HG02973 (cell line): ENCODE data around the gene ENPP6.
"Not testable (repeated sequence)": the region's sequence is repeated elsewhere in the genome, so short reads cannot be mapped to it uniquely, and the experiment has no call there.

Experiments used
- ATAC-seq: cut with Tn5 transposase; IDR thresholded peaks from one replicate; pipeline ENCODE4 v1.9.1; 2021; ENCODE audit warnings: moderate library complexity; ENCODE audit not compliant: unreplicated experiment

ENPP6 gene

DNA sequence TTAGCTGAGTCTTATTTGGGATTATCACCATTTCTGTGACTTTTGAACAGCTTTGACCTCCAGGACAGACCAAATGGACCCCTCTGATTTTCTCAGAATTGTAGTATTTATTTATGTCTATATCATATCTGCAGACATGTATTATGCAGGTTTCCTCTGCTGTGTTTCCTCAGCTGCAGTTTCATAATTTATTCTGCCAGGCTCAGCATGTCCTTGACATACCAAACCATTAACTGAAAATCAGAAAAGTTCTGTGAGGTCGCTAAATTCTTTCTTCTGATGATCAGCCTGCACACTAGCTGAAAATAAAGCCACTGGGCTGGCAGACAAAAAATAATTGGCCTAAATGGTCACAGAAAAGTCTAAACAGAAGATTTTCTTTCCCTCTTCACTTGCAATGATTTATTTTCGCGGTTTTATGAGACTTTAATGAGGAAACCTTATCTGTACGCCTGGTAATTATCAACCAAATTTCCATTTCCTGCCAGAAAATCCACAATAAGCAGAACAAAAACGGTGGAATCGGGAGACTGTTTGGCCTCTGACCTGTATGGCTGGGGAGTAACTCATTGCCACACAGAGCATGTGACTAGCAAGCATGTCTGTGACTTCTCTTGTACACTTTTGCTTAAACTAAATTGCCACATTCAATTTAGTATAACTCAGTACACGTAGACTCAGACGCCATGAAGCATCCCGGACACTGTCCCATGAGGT lies 150.9 kb downstream of the ENPP6 start:
- ATAC-seq, result no peak

DNA sequence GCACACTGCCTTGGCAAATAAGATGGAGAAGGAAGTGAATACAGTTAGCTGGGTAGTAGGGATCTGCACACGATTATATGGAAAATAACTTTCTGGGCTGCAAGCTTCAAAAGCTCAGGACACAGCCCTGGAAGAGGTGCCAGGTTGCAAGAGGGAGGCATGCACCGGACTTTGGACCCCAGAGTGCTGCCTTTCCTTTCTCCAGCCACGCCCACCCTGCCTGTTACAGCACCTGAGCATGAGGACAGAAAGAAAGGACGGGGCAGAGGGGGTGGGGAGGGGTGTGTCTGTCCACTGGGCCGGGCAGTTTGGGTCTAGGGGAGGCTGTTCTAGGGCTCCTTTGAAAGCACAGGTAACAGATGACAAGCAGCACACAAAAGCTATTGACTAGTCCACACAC lies 152.8 kb downstream of the ENPP6 start:
- no peak for ATAC-seq

DNA sequence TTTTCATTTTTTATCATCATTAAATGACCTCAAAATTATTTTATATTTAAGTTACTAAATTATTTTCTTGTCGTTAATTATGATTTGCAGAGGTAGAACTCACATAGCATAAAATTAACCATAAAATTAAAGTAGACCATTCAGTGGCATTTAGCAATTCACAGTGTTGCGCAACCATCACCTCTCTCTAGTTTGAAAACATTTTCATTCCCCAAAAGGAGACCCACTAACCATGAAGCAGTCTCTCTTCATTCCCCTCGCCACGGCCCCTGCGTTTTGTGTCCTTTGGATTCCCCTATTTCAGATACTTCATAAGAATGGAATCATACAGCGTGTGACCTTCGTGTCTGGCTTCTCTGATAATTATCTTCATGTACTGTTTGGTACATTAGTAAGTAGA lies 154.9 kb downstream of the ENPP6 start:
- no peak for ATAC-seq

DNA sequence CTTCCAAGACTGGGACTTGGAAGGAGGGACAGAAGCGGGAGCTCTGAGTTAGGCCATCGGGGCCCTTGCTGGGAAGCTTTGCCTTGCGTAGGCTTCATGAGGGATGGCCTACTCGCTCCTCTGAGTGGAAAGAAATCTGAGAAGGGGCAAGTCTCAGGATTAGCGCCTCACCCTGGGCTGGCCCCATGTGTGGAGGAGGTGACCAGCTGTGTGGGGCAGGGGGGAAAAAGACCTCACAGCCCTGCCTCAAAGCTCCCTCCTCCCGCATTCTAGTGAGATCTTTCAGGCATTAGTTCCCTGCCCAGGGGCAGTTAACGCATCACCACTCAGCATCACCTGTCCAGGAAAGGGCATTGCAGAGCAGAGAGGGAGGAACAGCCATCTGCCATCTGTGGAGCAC lies 156.1 kb downstream of the ENPP6 start:
- no peak for ATAC-seq

DNA sequence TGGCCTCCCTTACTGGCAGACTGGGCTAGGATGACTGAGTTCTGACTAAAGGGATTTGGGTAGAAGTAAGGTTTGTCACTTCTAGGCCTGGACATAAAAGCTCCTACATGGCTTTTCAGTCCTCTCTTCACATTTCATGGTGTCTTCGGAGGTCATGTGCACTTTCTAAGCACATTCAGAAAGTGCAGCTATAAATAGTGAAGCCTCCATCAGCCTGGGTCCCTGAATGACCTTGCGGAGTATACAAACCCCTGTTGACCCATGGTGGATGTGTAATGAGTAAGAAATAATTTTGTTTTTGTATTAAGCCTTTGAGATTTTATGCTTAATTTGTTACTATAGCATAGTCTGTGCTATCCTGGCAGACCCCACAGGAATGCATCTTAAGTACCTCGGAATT lies 158.6 kb downstream of the ENPP6 start:
- ATAC-seq, result no peak

DNA sequence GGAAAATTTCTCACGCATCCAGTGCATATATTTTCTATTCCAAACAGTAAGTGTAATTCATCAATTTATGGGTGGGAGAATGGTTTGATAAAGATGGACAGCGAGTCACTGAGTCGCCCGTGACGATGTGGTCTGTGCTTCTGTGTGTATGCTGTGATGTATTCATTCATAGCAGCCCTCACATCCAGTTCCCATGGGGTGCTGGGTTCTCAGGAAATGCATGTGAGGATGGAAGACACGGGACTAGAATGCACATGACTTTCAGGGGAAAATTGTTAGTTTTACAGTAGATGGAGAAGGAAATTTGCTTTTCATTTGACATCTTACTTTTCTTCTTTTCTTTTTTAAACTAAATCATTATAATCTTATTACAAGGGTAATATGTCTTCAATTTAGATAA lies 159.6 kb downstream of the ENPP6 start:
- no peak for ATAC-seq

DNA sequence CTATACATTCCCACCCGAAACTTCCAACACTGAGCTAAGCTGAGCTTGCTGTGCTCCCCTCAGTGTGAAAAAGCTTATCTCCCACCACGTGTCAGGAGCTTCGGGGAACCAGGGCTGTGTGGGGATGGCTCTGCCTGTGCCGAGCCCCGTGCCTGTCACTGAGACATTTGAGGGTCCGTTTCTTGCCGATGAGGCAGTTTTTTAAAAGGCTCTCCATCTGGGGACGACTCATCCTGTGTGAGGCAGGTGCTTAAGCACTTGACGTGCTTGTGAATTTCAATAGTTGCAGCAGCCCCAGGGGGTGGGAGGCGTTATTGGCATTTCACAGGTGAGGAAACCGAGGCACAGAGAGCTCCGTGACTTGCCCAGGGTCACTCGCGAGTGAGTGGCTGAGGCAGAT lies 160.8 kb downstream of the ENPP6 start:
- ATAC-seq, result no peak

DNA sequence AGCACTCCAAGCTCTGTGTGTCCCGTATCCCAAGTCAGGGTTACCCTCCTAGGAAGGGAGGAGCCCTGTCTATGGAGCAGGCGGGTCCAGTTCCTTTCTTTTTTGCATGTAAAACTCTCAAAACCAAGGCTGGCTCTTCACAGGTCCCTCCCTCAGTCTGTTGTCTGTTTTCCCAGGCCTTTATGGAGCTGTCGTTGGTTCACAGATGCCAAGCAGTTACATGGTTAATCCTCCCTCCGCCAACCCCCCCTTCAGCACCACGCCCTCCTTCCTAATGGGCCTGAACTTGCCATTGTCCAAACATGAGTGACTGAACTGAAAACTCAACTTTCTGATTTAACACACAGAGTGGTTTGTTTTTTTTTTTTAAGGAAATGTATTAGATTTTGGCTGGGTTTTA lies 164.2 kb downstream of the ENPP6 start:
- no peak for ATAC-seq

DNA sequence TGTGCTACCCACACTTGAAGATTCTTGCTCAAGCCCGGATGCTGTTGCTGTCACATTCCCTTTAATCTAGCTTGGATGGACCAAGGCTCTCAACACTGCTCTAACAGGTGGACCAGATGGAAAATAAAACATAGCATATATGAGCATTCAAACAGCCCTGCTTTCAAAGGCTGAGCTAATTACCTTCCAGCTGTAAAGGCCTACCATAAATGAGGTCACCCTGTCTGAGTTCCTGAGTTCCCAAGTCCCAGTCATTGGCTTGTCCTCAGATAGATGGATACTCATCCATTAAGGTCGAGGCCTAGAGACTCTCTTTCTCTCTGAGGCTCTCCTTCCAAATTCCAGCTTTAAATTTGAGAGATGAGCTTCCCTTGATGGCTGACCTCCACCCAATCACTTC lies 165.1 kb downstream of the ENPP6 start:
- no peak for ATAC-seq

DNA sequence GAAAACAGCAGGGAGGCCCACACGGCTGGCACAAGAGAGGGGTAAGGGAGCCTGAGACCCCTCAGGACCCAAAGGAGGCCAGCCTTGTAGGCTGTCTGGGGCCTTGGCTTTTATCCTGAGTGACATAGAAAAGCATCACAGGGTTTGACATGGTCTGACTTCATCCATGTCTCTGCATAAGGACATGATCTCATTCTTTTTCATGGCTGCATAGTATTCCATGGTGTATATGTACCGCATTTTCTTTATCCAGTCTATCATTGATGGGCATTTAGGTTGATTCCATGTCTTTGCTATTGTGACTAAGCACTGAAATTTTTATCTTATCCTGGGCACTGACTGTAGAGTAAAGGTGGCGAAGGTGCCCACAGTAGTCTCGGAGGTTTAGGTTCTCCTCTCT lies 166.4 kb downstream of the ENPP6 start:
- not testable (repeated sequence) for ATAC-seq

DNA sequence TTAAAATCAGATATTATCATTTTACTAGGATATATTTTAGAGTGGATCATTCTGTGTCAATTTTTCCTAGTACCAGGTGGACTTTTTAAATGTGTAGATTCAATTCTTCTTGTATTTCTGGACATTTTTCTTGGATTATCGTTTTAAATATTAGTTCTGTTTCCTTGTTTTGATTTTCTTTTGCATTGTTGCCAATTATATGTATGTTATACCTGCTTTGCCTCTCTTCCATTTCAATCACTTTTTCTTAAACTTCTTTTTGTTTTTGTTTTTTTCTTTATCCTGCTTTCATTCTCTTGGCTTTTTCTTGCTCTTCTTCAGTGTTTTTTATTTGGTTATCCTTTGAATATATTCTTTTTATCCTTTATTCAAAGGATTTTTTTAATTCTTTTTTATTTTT lies 171.5 kb downstream of the ENPP6 start:
- no peak for ATAC-seq

DNA sequence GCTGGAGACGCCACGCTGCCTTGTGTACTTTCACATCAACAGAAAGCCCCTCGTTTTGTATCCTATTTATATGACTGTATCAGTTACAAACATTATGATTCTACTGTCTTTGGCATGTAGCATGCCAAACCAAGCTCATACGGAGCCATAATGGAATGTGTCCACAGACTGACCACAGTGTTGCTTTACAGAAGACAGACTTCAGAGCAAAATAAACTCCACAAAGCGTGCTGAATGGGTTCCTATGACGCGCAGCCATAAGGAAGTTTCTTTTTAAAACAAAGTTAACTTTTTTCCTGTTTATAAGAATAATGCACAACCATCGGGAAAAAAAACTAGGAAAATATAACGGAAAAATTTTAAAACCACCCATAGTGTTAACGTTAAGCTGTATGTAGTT lies 176.5 kb downstream of the ENPP6 start:
- no peak for ATAC-seq

DNA sequence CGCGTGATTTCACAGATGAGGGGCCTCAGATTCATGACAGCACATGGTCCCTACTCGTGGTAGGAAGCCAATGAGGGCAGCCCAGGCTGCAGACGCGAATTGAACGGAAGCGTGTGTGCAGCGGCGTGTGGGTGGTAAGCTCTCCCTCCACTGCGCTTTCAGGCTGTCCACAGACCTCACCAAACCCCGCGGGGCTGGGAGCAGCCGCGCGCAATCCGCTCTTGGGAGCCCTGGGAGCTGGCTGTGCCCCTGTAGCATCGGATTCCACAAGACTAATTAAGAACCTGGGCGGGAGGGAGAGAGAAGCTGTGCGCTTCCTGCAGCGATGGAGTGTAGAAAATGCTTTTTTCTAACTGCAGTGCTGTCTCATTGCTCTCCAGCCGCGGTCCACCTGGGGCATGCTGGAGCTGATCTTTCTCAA lies 177.7 kb downstream of the ENPP6 start:
- no peak for ATAC-seq
